Kidney (tissue), 22 donors: ENCODE measurements around the gene RER1. TPM values are rescaled to one million over a fixed set of nuclear protein-coding genes. Genes with fewer than 3 reads are reported as not detected.

Experiments
- DNase-seq, 5 donors: peaks; one replicate each; pipeline ENCODE4 v3.0.0-alpha.2; 2013 to 2020
- FAIRE-seq: peaks from 2 replicates; lab custom pipeline; 2012; peaks lifted over from hg19 to GRCh38; lab: Jason Lieb, UNC
- H3K27ac ChIP-seq, 2 donors: one replicate each; pipeline ENCODE4 v1.7.0; 2013; ENCODE audit warnings: low read depth in 2 of 2, low read length in 2 of 2, inconsistent platforms in 1 of 2
- H3K27me3 ChIP-seq: one replicate; pipeline ENCODE4 v1.7.1; 2013; ENCODE audit warnings: low read length, inconsistent platforms; ENCODE audit not compliant: control insufficient read depth, insufficient read depth
- H3K36me3 ChIP-seq, 3 donors: one replicate each; pipeline versions ENCODE4 v1.7.0 to v1.7.1; 2013; ENCODE audit warnings: low read length in 3 of 3, control low read depth in 1 of 3, inconsistent platforms in 1 of 3; ENCODE audit not compliant: insufficient read depth in 3 of 3, control insufficient read depth in 2 of 3
- H3K4me1 ChIP-seq, 3 donors: one replicate each; pipeline versions ENCODE4 v1.7.0 to v1.7.1; 2013; ENCODE audit warnings: low read length in 3 of 3, inconsistent platforms in 1 of 3, low read depth in 1 of 3; ENCODE audit not compliant: control insufficient read depth in 2 of 3, insufficient read depth in 2 of 3
- H3K4me3 ChIP-seq, 3 donors: one replicate each; pipeline versions ENCODE4 v1.7.0 to v1.8.1; 2013; ENCODE audit warnings: low read length in 3 of 3, control low read depth in 1 of 3, inconsistent platforms in 1 of 3
- H3K9ac ChIP-seq, 3 donors: one replicate each; pipeline versions ENCODE4 v1.7.0 to v1.7.1; 2013; ENCODE audit warnings: low read length in 3 of 3, control low read depth in 1 of 3, inconsistent platforms in 1 of 3
- H3K9me3 ChIP-seq, 3 donors: one replicate each; pipeline versions ENCODE4 v1.7.0 to v1.7.1; 2013; ENCODE audit warnings: low read length in 3 of 3, control low read depth in 1 of 3, inconsistent platforms in 1 of 3; ENCODE audit not compliant: control insufficient read depth in 2 of 3, insufficient read depth in 1 of 3
- CTCF ChIP-seq: IDR thresholded peaks from 3 replicates; pipeline ENCODE4 v1.5.1; 2012; ENCODE audit warnings: mild to moderate bottlenecking, moderate library complexity, borderline replicate concordance; ENCODE audit not compliant: insufficient read depth; ENCODE audit errors: extremely low read depth
- intact Hi-C: fragments of 100-400 bp; cut with DNase I; formaldehyde crosslinking; loops from one replicate; pipeline ENCODE4 v1.11.1; 2022
- long read RNA-seq, 10 donors: library from polyadenylated mRNA in 1 of 10; unstranded in 1 of 10; transcript quantifications; one replicate each; pipeline ENCODE4 v2.0.0 and lab custom pipeline, GENCODE V29; 2021 to 2026
- polyA plus RNA-seq: library from polyadenylated mRNA; stranded (reverse); fragments of 350-450 nt; fragmentation: Illumina TruSeq; extraction: RNeasy Lipid Tissue Mini Kit (QIAGEN cat#74804); gene quantifications from one replicate; pipeline ENCODE4 v1.2.3, GENCODE V29; 2014; ENCODE audit warnings: low read depth, low replicate concordance; ENCODE audit not compliant: insufficient read depth
- total RNA-seq: library from RNA; stranded (reverse); fragmentation: NEBNext Ultra II Directional; extraction: Animal tissue kit (Norgen Biotek cat#: 25700); gene quantifications from one replicate; pipeline ENCODE4 v1.2.1, GENCODE V29; 2021
- donor health status: control.
- donor health status: control.
- donor health status: control.
- donor health status: control.
- donor health status: control.
- donor health status: DM: yes; HTN: yes; CAD: no.
- donor health status: Normal renal cell carcinoma (clear cell type).

Gene RER1, protein sequence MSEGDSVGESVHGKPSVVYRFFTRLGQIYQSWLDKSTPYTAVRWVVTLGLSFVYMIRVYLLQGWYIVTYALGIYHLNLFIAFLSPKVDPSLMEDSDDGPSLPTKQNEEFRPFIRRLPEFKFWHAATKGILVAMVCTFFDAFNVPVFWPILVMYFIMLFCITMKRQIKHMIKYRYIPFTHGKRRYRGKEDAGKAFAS
- 162 TPM for total RNA-seq
- polyA plus RNA-seq: 158 TPM
- long read RNA-seq, donor 1, transcript RER1-209 (7 exons, 3,044 nt): major isoform, 17 of 32 reads
- long read RNA-seq, donor 1, partial matches to known transcripts: 11 of 32 reads
- long read RNA-seq, donor 1, other reads (novel, unspliced or antisense): 0 of 32 reads
- long read RNA-seq, donor 2, transcript RER1-209 (7 exons, 3,044 nt): major isoform, 34 of 39 reads
- long read RNA-seq, donor 2, partial matches to known transcripts: 0 of 39 reads
- long read RNA-seq, donor 2, other reads (novel, unspliced or antisense): 0 of 39 reads
- long read RNA-seq, donor 3, transcript RER1-206 (2 exons, 585 nt): minor isoform, 6 of 43 reads
- long read RNA-seq, donor 3, transcript RER1-209 (7 exons, 3,044 nt): major isoform, 34 of 43 reads
- long read RNA-seq, donor 3, partial matches to known transcripts: 0 of 43 reads
- long read RNA-seq, donor 3, other reads (novel, unspliced or antisense): 0 of 43 reads
- long read RNA-seq, donor 4, transcript RER1-209 (7 exons, 3,044 nt): major isoform, 38 of 47 reads
- long read RNA-seq, donor 4, transcript RER1-206 (2 exons, 585 nt): minor isoform, 6 of 47 reads
- long read RNA-seq, donor 4, partial matches to known transcripts: 0 of 47 reads
- long read RNA-seq, donor 4, other reads (novel, unspliced or antisense): 0 of 47 reads
- long read RNA-seq, donor 5, partial matches to known transcripts: 0 of 1 reads
- long read RNA-seq, donor 5, other reads (novel, unspliced or antisense): 0 of 1 reads
- long read RNA-seq, donor 6, transcript RER1-209 (7 exons, 3,044 nt): major isoform, 30 of 35 reads
- long read RNA-seq, donor 6, partial matches to known transcripts: 0 of 35 reads
- long read RNA-seq, donor 6, other reads (novel, unspliced or antisense): 0 of 35 reads
- long read RNA-seq, donor 7, transcript RER1-207 (6 exons, 2,469 nt): minor isoform, 6 of 178 reads
- long read RNA-seq, donor 7, transcript RER1-209 (7 exons, 3,044 nt): major isoform, 109 of 178 reads
- long read RNA-seq, donor 7, transcript RER1-202 (7 exons, 1,404 nt): minor isoform, 5 of 178 reads
- long read RNA-seq, donor 7, partial matches to known transcripts: 4 of 178 reads
- long read RNA-seq, donor 7, other reads (novel, unspliced or antisense): 53 of 178 reads
- long read RNA-seq, donor 8, transcript RER1-209 (7 exons, 3,044 nt): major isoform, 33 of 36 reads
- long read RNA-seq, donor 8, partial matches to known transcripts: 0 of 36 reads
- long read RNA-seq, donor 8, other reads (novel, unspliced or antisense): 0 of 36 reads
- long read RNA-seq, donor 9, transcript RER1-209 (7 exons, 3,044 nt): major isoform, 17 of 19 reads
- long read RNA-seq, donor 9, partial matches to known transcripts: 0 of 19 reads
- long read RNA-seq, donor 9, other reads (novel, unspliced or antisense): 0 of 19 reads
- long read RNA-seq, donor 10, transcript RER1-209 (7 exons, 3,044 nt): major isoform, 24 of 28 reads
- long read RNA-seq, donor 10, partial matches to known transcripts: 0 of 28 reads
- long read RNA-seq, donor 10, other reads (novel, unspliced or antisense): 0 of 28 reads

GRCh38 chr1:2391041-2391930 lies at the start of gene RER1, which contains the start of gene MORN1:
Gene RER1 (plus strand): TSS chr1:2391841. CDS start chr1:2395791, 3,950 bp downstream.
Gene MORN1 (minus strand): TSS chr1:2391554. CDS start chr1:2391533, 21 bp downstream.
- FAIRE-seq: peak; percentile 90
- H3K36me3 ChIP-seq: peaks cover 0 to 26% (median 7%) of the 10 kb centered on the region in 3 donors

GRCh38 chr1:2342384-2343022 lies 49.1 kb upstream of the RER1 start:
- Histone ChIP-seq H3K9me3 (no peaks in the 10 kb centered on the region), H3K4me1 (no peaks in the 10 kb centered on the region), H3K27ac (no peak overlapping the region), H3K27me3 (no peaks in the 10 kb centered on the region), H3K36me3 (no peaks in the 10 kb centered on the region), H3K4me3 (no peak overlapping the region), H3K9ac (no peak overlapping the region)
- intact Hi-C loops: no loop called here
- TF ChIP-seq CTCF: no peak
- peak in 1 of 5 donors; percentile 40 for DNase-seq
- FAIRE-seq: no peak

More at GRCh38 chr1:2391041-2391930, at the start of gene RER1, which contains the start of gene MORN1:
- H3K9ac ChIP-seq: peak within 1 kb of the TSS; percentile 67 to 91 (median 87)
- H3K9me3 ChIP-seq: no peaks in the 10 kb centered on the region
- peak within 1 kb of the TSS; percentile 83 to 92 (median 85) for H3K4me3 ChIP-seq
- TF ChIP-seq CTCF: peak; percentile 13
- H3K27ac ChIP-seq: peak within 1 kb of the TSS; percentile 75 to 85
- peaks cover 0 to 31% (median 17%) of the 10 kb centered on the region in 3 donors for H3K4me1 ChIP-seq
- no peaks in the 10 kb centered on the region for H3K27me3 ChIP-seq
- DNase-seq: peak; percentile 99 to 100 (median 99)
- intact Hi-C loops: no loop called here
